ENCODE measurements around the gene BEND2.

The BEND2 gene

DNA sequence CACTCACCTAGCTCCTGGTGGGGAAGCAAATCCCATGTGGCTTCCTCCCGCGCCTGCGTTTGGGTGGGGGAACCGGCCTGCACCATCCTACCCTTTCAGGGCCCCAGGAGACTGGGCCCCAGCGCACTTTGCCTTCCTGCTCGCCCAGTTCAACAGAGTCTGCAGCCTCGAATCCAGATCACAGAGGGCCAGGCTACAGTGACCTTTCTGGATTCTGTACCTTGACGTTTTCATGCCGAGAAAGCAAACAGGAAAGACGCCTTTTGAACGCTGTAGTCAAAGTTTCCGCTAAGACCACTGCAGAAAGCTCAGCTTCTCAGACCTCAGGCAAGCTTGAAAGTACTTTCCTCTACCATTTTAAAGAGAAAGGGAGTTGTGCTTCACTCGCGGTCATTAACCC is 7.4 kb upstream of the BEND2 start:
- Histone ChIP-seq H3K36me3 (replicated peaks in 1 of 2; ENCODE audit: control insufficient read depth in 2 of 2, insufficient read depth in 2 of 2, low read length in 2 of 2) (no peaks in the 10 kb centered on the region), H3K23ac (ENCODE audit: low read depth, low read length, poor library complexity) (no peak overlapping the region), H2AFZ (ENCODE audit: low read length) (peak overlapping the region; percentile 53), H2BK12ac (ENCODE audit: low read length) (no peak overlapping the region), H3K4ac (ENCODE audit: low read length) (no peak overlapping the region), H3K4me3 (ENCODE audit: low read length in 2 of 2) (no peak overlapping the region), H2BK120ac (ENCODE audit: low read depth, low read length) (no peak overlapping the region), H3K9ac (ENCODE audit: low read depth, low read length, poor library complexity) (no peak overlapping the region), H4K8ac (ENCODE audit: low read depth, low read length) (no peak overlapping the region), H3K79me1 (ENCODE audit: low read depth, low read length) (no peaks in the 10 kb centered on the region), H3K27ac (replicated peaks; ENCODE audit: low read length) (no peak overlapping the region), H3K18ac (ENCODE audit: low read length) (no peak overlapping the region), H3K9me3 (replicated peaks in 1 of 2; ENCODE audit: control insufficient read depth in 2 of 2, insufficient read depth in 1 of 2, low read depth in 1 of 2, low read length in 2 of 2) (no peaks in the 10 kb centered on the region), H3K4me2 (ENCODE audit: insufficient read depth, low read length, poor library complexity, severe bottlenecking) (no peak overlapping the region), H2BK15ac (ENCODE audit: low read length) (no peak overlapping the region), H3K4me1 (ENCODE audit: control insufficient read depth in 2 of 2, insufficient read depth in 1 of 2, low read depth in 1 of 2, low read length in 2 of 2) (no peaks in the 10 kb centered on the region), H2AK5ac (ENCODE audit: low read depth, low read length) (no peak overlapping the region), H3K27me3 (ENCODE audit: control insufficient read depth in 3 of 3, insufficient read depth in 3 of 3, low read depth in 1 of 3, low read length in 3 of 3) (no peaks in the 10 kb centered on the region), H3K14ac (ENCODE audit: low read length) (no peak overlapping the region), H2BK5ac (ENCODE audit: low read length) (no peak overlapping the region), H4K91ac (ENCODE audit: low read depth, low read length, poor library complexity) (no peak overlapping the region)
- no CpG with 5 or more reads among the region's 14 CpGs for WGBS, 2 donors (ENCODE audit: extremely low coverage in 2 of 2, insufficient read length in 2 of 2, insufficient replicate concordance in 1 of 2)
- no peak for DNase-seq (ENCODE audit: low spot score)

DNA sequence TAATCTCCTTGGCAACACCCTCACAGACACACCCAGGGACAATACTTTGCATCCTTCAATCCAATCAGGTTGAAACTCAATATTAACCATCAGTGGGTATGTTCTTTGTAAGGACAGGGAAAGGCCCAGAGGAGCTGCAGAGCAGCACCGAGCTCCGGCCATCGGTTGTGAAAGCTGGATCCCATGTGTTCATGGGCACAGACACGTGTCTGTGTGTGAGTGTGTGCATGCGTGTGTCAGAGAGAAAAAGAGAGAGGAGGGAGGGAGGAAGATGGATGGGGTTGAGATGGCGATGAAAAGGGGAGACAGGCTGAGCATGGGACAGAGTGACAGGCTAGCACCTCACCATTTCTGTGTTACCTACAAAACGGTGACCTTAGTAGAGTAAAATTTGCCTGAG is 6.8 kb upstream of the BEND2 start:
- H3K79me1 ChIP-seq (ENCODE audit: low read depth, low read length), result no peaks in the 10 kb centered on the region
- no peak overlapping the region for H2BK5ac ChIP-seq (ENCODE audit: low read length)
- H3K36me3 ChIP-seq (replicated peaks in 1 of 2; ENCODE audit: control insufficient read depth in 2 of 2, insufficient read depth in 2 of 2, low read length in 2 of 2), result no peaks in the 10 kb centered on the region
- H4K91ac ChIP-seq (ENCODE audit: low read depth, low read length, poor library complexity), result no peak overlapping the region
- H3K27me3 ChIP-seq (ENCODE audit: control insufficient read depth in 3 of 3, insufficient read depth in 3 of 3, low read depth in 1 of 3, low read length in 3 of 3), result no peaks in the 10 kb centered on the region
- no peak overlapping the region for H4K8ac ChIP-seq (ENCODE audit: low read depth, low read length)
- H3K27ac ChIP-seq (replicated peaks; ENCODE audit: low read length), result no peak overlapping the region
- H3K4me3 ChIP-seq (ENCODE audit: low read length in 2 of 2), result no peak overlapping the region
- no peak overlapping the region for H2AK5ac ChIP-seq (ENCODE audit: low read depth, low read length)
- no peak overlapping the region for H2BK15ac ChIP-seq (ENCODE audit: low read length)
- no peak for DNase-seq (ENCODE audit: low spot score)
- no peak overlapping the region for H2BK120ac ChIP-seq (ENCODE audit: low read depth, low read length)
- no peaks in the 10 kb centered on the region for H3K4me1 ChIP-seq (ENCODE audit: control insufficient read depth in 2 of 2, insufficient read depth in 1 of 2, low read depth in 1 of 2, low read length in 2 of 2)
- no peaks in the 10 kb centered on the region for H3K9me3 ChIP-seq (replicated peaks in 1 of 2; ENCODE audit: control insufficient read depth in 2 of 2, insufficient read depth in 1 of 2, low read depth in 1 of 2, low read length in 2 of 2)
- WGBS, 2 donors (ENCODE audit: extremely low coverage in 2 of 2, insufficient read length in 2 of 2, insufficient replicate concordance in 1 of 2), result 80% methylated on average over 1 of the region's 7 CpGs; no CpG with 5 or more reads in 1 of the 2 donors
- no peak overlapping the region for H3K4me2 ChIP-seq (ENCODE audit: insufficient read depth, low read length, poor library complexity, severe bottlenecking)
- no peak overlapping the region for H3K14ac ChIP-seq (ENCODE audit: low read length)
- H2AFZ ChIP-seq (ENCODE audit: low read length), result no peak overlapping the region
- no peak overlapping the region for H3K23ac ChIP-seq (ENCODE audit: low read depth, low read length, poor library complexity)
- no peak overlapping the region for H3K18ac ChIP-seq (ENCODE audit: low read length)
- no peak overlapping the region for H2BK12ac ChIP-seq (ENCODE audit: low read length)
- no peak overlapping the region for H3K4ac ChIP-seq (ENCODE audit: low read length)
- no peak overlapping the region for H3K9ac ChIP-seq (ENCODE audit: low read depth, low read length, poor library complexity)

DNA sequence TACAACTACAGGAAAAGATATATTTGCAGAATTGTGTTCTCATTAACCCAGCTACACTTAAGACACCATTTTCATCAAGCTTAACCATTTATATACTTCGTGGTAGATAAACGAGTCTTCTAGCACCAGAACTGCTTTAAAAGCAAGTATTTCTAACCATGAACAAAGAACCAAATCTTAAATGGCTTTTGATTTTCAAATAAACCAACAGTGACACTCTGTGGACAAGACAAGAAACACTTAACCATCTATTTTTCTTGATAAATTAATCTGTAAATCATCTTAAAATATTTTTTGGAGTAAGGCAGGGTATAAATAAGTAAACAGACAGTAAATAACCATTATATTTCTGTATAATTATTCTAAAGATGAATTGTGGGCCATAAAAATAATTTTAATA is 10.2 kb downstream of the BEND2 start:
- WGBS, 2 donors (ENCODE audit: extremely low coverage in 2 of 2, insufficient read length in 2 of 2, insufficient replicate concordance in 1 of 2), result no CpG with 5 or more reads among the region's 2 CpGs
- peaks cover 0 to 4% (median 0%) of the 10 kb centered on the region in 3 experiments for H3K27me3 ChIP-seq (ENCODE audit: control insufficient read depth in 3 of 3, insufficient read depth in 3 of 3, low read depth in 1 of 3, low read length in 3 of 3)
- no peak overlapping the region for H4K91ac ChIP-seq (ENCODE audit: low read depth, low read length, poor library complexity)
- H3K23ac ChIP-seq (ENCODE audit: low read depth, low read length, poor library complexity), result no peak overlapping the region
- no peak overlapping the region for H3K18ac ChIP-seq (ENCODE audit: low read length)
- no peak overlapping the region for H4K8ac ChIP-seq (ENCODE audit: low read depth, low read length)
- H3K4me2 ChIP-seq (ENCODE audit: insufficient read depth, low read length, poor library complexity, severe bottlenecking), result no peak overlapping the region
- no peaks in the 10 kb centered on the region for H3K9me3 ChIP-seq (replicated peaks in 1 of 2; ENCODE audit: control insufficient read depth in 2 of 2, insufficient read depth in 1 of 2, low read depth in 1 of 2, low read length in 2 of 2)
- H3K79me1 ChIP-seq (ENCODE audit: low read depth, low read length), result no peaks in the 10 kb centered on the region
- H3K27ac ChIP-seq (replicated peaks; ENCODE audit: low read length), result no peak overlapping the region
- H3K4ac ChIP-seq (ENCODE audit: low read length), result no peak overlapping the region
- no peak for DNase-seq (ENCODE audit: low spot score)
- no peak overlapping the region for H2BK120ac ChIP-seq (ENCODE audit: low read depth, low read length)
- H2BK15ac ChIP-seq (ENCODE audit: low read length), result no peak overlapping the region
- no peaks in the 10 kb centered on the region for H3K36me3 ChIP-seq (replicated peaks in 1 of 2; ENCODE audit: control insufficient read depth in 2 of 2, insufficient read depth in 2 of 2, low read length in 2 of 2)
- H2AFZ ChIP-seq (ENCODE audit: low read length), result no peak overlapping the region
- H2BK5ac ChIP-seq (ENCODE audit: low read length), result no peak overlapping the region
- no peak overlapping the region for H3K14ac ChIP-seq (ENCODE audit: low read length)
- no peak overlapping the region for H3K4me3 ChIP-seq (ENCODE audit: low read length in 2 of 2)
- H3K9ac ChIP-seq (ENCODE audit: low read depth, low read length, poor library complexity), result no peak overlapping the region
- no peak overlapping the region for H2AK5ac ChIP-seq (ENCODE audit: low read depth, low read length)
- H2BK12ac ChIP-seq (ENCODE audit: low read length), result no peak overlapping the region
- H3K4me1 ChIP-seq (ENCODE audit: control insufficient read depth in 2 of 2, insufficient read depth in 1 of 2, low read depth in 1 of 2, low read length in 2 of 2), result no peaks in the 10 kb centered on the region

GRCh38 chrX:18206657-18207056 is 14.0 kb downstream of the BEND2 start:
- no peak overlapping the region for H3K4me2 ChIP-seq (ENCODE audit: insufficient read depth, low read length, poor library complexity, severe bottlenecking)
- no peak overlapping the region for H4K91ac ChIP-seq (ENCODE audit: low read depth, low read length, poor library complexity)
- WGBS, 2 donors (ENCODE audit: extremely low coverage in 2 of 2, insufficient read length in 2 of 2, insufficient replicate concordance in 1 of 2), result no CpG with 5 or more reads among the region's 8 CpGs
- H3K18ac ChIP-seq (ENCODE audit: low read length), result no peak overlapping the region
- H3K4me1 ChIP-seq (ENCODE audit: control insufficient read depth in 2 of 2, insufficient read depth in 1 of 2, low read depth in 1 of 2, low read length in 2 of 2), result no peaks in the 10 kb centered on the region
- H3K27me3 ChIP-seq (ENCODE audit: control insufficient read depth in 3 of 3, insufficient read depth in 3 of 3, low read depth in 1 of 3, low read length in 3 of 3), result peaks cover 0 to 14% (median 0%) of the 10 kb centered on the region in 3 experiments
- H3K4me3 ChIP-seq (ENCODE audit: low read length in 2 of 2), result no peak overlapping the region
- no peaks in the 10 kb centered on the region for H3K9me3 ChIP-seq (replicated peaks in 1 of 2; ENCODE audit: control insufficient read depth in 2 of 2, insufficient read depth in 1 of 2, low read depth in 1 of 2, low read length in 2 of 2)
- H3K36me3 ChIP-seq (replicated peaks in 1 of 2; ENCODE audit: control insufficient read depth in 2 of 2, insufficient read depth in 2 of 2, low read length in 2 of 2), result no peaks in the 10 kb centered on the region
- H4K8ac ChIP-seq (ENCODE audit: low read depth, low read length), result no peak overlapping the region
- no peaks in the 10 kb centered on the region for H3K79me1 ChIP-seq (ENCODE audit: low read depth, low read length)
- H3K4ac ChIP-seq (ENCODE audit: low read length), result no peak overlapping the region
- H3K23ac ChIP-seq (ENCODE audit: low read depth, low read length, poor library complexity), result no peak overlapping the region
- H2AFZ ChIP-seq (ENCODE audit: low read length), result no peak overlapping the region
- no peak overlapping the region for H2BK5ac ChIP-seq (ENCODE audit: low read length)
- H2BK15ac ChIP-seq (ENCODE audit: low read length), result no peak overlapping the region
- DNase-seq (ENCODE audit: low spot score), result no peak
- no peak overlapping the region for H3K9ac ChIP-seq (ENCODE audit: low read depth, low read length, poor library complexity)
- no peak overlapping the region for H2BK120ac ChIP-seq (ENCODE audit: low read depth, low read length)
- H2AK5ac ChIP-seq (ENCODE audit: low read depth, low read length), result no peak overlapping the region
- no peak overlapping the region for H3K27ac ChIP-seq (replicated peaks; ENCODE audit: low read length)
- H3K14ac ChIP-seq (ENCODE audit: low read length), result no peak overlapping the region
- no peak overlapping the region for H2BK12ac ChIP-seq (ENCODE audit: low read length)
